ENCODE results near the gene NT5C3A. TPM values are rescaled to one million over a fixed set of nuclear protein-coding genes. Genes with fewer than 3 reads are reported as not detected.

NT5C3A gene
- total RNA-seq, 2 donors from 2014 or later, result 16.9 to 23.9 TPM

DNA sequence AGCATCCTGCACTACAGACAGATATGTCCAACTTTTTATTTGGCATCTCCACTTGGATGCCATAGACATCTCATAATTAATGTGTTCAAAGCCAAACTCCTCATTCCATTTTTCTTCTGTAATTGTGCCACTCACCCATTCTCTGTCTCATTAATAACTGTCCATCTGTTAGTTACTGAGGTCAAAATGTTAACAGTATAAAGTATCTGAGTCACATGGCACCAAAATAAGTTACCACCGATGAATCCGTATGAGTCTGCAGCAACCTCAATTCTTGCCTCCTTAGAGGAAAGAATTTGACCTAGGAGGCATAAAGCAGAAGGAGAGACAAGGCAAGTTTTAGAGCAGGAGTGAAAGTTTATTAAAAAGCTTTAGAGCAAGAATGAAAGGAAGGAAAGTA is 16.5 kb upstream of the NT5C3A start:
- no peak for DNase-seq (ENCODE audit: low spot score)
- no peaks in the 10 kb centered on the region for H3K27me3 ChIP-seq (replicated peaks; ENCODE audit: insufficient read depth)
- intact Hi-C loops (cut with DNase I), result no loop called here
- no peaks in the 10 kb centered on the region for H3K36me3 ChIP-seq
- H3K9me3 ChIP-seq, result no peaks in the 10 kb centered on the region
- H3K4me1 ChIP-seq (replicated peaks), result no peaks in the 10 kb centered on the region
- 77% methylated on average over 2 of the region's 2 CpGs for WGBS
- TF ChIP-seq POLR2AphosphoS5 (IDR thresholded peaks at IDR 0.05) (no peak), CTCF (IDR thresholded peaks at IDR 0.05) (no peak), POLR2A (IDR thresholded peaks at IDR 0.05) (no peak)
- no peak overlapping the region for H3K4me3 ChIP-seq
- no peak overlapping the region for H3K27ac ChIP-seq

GRCh38 chr7:33076737-33077136 is 14.2 kb upstream of the NT5C3A start:
- Histone ChIP-seq H3K36me3 (no peaks in the 10 kb centered on the region), H3K27me3 (replicated peaks; ENCODE audit: insufficient read depth) (no peaks in the 10 kb centered on the region), H3K27ac (no peak overlapping the region), H3K4me3 (no peak overlapping the region), H3K4me1 (replicated peaks) (no peaks in the 10 kb centered on the region), H3K9me3 (no peaks in the 10 kb centered on the region)
- no peak for DNase-seq (ENCODE audit: low spot score)
- TF ChIP-seq POLR2AphosphoS5 (IDR thresholded peaks at IDR 0.05), result no peak
- TF ChIP-seq CTCF (IDR thresholded peaks at IDR 0.05), result no peak
- no peak for TF ChIP-seq POLR2A (IDR thresholded peaks at IDR 0.05)
- intact Hi-C loops (cut with DNase I), result no loop called here
- WGBS, result 80% methylated on average over 3 of the region's 3 CpGs

GRCh38 chr7:33075818-33076518 is 13.4 kb upstream of the NT5C3A start:
- intact Hi-C loops (cut with DNase I), result no loop called here
- WGBS, result 45% methylated on average over 3 of the region's 3 CpGs
- DNase-seq (ENCODE audit: low spot score), result no peak
- Histone ChIP-seq H3K9me3 (no peaks in the 10 kb centered on the region), H3K27ac (no peak overlapping the region), H3K27me3 (replicated peaks; ENCODE audit: insufficient read depth) (no peaks in the 10 kb centered on the region), H3K36me3 (no peaks in the 10 kb centered on the region), H3K4me3 (no peak overlapping the region), H3K4me1 (replicated peaks) (no peaks in the 10 kb centered on the region)
- TF ChIP-seq POLR2A (IDR thresholded peaks at IDR 0.05) (no peak), POLR2AphosphoS5 (IDR thresholded peaks at IDR 0.05) (peak; percentile 48), CTCF (IDR thresholded peaks at IDR 0.05) (no peak)

DNA sequence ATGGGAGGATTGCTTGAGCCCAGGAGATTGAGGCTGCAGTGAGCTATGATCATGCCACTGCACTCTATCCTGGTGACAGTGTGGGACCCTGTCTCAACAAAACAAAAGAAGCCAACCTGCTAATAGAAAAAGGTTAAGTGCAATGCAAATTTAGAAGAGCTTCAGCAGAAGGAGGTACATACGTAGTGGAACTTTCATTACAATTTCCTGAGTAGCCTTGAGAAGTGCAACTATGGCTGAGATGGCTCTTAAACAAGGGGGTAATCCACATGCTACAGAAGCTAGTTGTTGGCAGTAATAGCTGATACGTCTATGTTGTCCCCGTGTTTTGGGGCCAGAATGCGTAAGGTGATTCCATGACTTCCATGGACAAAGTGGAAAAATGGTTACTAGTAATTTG is 10.7 kb upstream of the NT5C3A start:
- H3K27ac ChIP-seq, result no peak overlapping the region
- H3K4me3 ChIP-seq, result no peak overlapping the region
- no peak for DNase-seq (ENCODE audit: low spot score)
- TF ChIP-seq CTCF (IDR thresholded peaks at IDR 0.05) (no peak), POLR2A (IDR thresholded peaks at IDR 0.05) (no peak), POLR2AphosphoS5 (IDR thresholded peaks at IDR 0.05) (no peak)
- H3K36me3 ChIP-seq, result no peaks in the 10 kb centered on the region
- H3K4me1 ChIP-seq (replicated peaks), result no peaks in the 10 kb centered on the region
- intact Hi-C loops (cut with DNase I), result no loop called here
- no peaks in the 10 kb centered on the region for H3K27me3 ChIP-seq (replicated peaks; ENCODE audit: insufficient read depth)
- 90% methylated on average over 4 of the region's 4 CpGs for whole genome bisulfite sequencing
- H3K9me3 ChIP-seq, result no peaks in the 10 kb centered on the region

- H3K27me3 ChIP-seq (replicated peaks; ENCODE audit: insufficient read depth), result no peaks in the 10 kb centered on the region
- WGBS, result 11% methylated on average over 2 of the region's 2 CpGs
- no peaks in the 10 kb centered on the region for H3K9me3 ChIP-seq
- H3K36me3 ChIP-seq, result no peaks in the 10 kb centered on the region
- H3K27ac ChIP-seq, result no peak overlapping the region
- no peaks in the 10 kb centered on the region for H3K4me1 ChIP-seq (replicated peaks)
- no peak overlapping the region for H3K4me3 ChIP-seq
- intact Hi-C loops (cut with DNase I), result no loop called here
- TF ChIP-seq CTCF (IDR thresholded peaks at IDR 0.05), result no peak
- TF ChIP-seq POLR2A (IDR thresholded peaks at IDR 0.05), result no peak
- TF ChIP-seq POLR2AphosphoS5 (IDR thresholded peaks at IDR 0.05), result peak; percentile 50
- DNase-seq (ENCODE audit: low spot score), result peak; percentile 7
Observed at GRCh38 chr7:33072471-33072870, 9.9 kb upstream of the NT5C3A start.
